Measurements from ENCODE around the gene MACO1.

The MACO1 gene

GRCh38 chr1:25541425-25541824 is 110.7 kb downstream of the MACO1 start:
- TF ChIP-seq CTCF (IDR thresholded peaks at IDR 0.05), result no peak
- H3K4me3 ChIP-seq, result no peak overlapping the region
- no peak for DNase-seq (ENCODE audit: low spot score)
- no peak overlapping the region for H3K27ac ChIP-seq

DNA sequence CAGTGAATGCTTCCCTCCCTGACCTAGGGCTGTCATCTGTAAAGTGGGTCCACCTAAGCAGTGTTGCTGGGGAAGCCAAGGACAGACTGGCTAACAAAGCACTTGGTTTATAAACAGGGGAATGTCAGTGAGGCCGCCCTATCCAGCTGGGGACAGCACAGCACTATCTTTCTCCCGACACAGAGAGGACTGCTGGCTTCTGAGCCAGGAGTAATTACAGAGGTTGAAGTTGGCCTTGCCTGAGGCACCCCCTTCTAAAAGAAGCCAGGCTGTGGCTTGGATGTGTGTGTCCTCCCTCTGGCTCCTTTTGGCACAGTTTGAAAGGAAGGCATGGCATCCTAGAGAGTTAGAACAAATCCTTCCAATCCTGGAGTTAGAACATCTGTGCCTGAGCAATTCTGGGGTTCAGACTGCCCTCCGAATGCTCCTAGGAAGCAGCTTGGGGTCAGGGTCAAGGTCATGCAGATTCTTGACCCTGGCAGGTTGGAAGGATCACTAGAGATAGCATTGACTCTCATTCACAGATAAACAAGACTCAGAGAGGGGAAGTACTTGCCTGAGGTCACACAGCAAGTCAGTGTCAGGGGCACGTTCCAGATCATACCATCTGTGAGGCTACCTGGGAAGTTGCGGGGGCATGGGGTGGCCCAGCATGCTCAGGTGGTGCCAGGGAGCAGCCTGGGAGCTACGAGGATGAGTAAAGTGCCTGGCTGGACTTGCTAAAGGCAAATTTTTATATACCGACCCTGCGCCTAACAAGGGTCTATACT is 111.4 kb downstream of the MACO1 start:
- H3K27ac ChIP-seq, result no peak overlapping the region
- no peak overlapping the region for H3K4me3 ChIP-seq
- no peak for TF ChIP-seq CTCF (IDR thresholded peaks at IDR 0.05)
- DNase-seq (ENCODE audit: low spot score), result no peak

DNA sequence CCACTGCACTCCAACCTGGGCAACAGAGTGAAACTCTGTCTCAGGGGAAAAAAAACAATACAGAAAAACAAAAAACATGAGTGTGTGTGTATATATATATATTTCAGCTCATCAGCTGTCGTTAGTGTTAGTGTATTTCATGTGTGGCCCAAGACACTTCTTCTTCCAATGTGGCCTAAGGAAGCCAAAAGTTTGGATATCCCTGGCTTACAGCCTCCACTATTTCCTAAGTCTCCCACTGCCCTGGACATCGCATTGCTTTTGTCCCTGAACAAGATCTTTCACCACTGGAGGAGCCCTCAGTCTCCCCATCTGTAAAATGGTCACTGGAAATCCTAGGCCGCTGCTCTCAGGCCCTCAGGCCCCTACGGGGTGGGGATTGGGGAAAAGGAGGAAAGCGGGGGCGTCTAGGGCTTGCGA is 112.3 kb downstream of the MACO1 start:
- TF ChIP-seq CTCF (IDR thresholded peaks at IDR 0.05), result no peak
- DNase-seq (ENCODE audit: low spot score), result no peak
- H3K27ac ChIP-seq, result peak overlapping the region; percentile 91 to 92
- peak overlapping the region; percentile 79 for H3K4me3 ChIP-seq

- Histone ChIP-seq H3K4me3 (peak within 1 kb of the TSS; percentile 79), H3K27ac (peak within 1 kb of the TSS; percentile 91 to 92)
- peak; percentile 80 for DNase-seq (ENCODE audit: low spot score)
- no peak for TF ChIP-seq CTCF (IDR thresholded peaks at IDR 0.05)
These were observed 112.9 kb downstream of the MACO1 start, which contains the start of gene LDLRAP1 for GRCh38 chr1:25543425-25544242. TSS of gene LDLRAP1 (plus strand) at chr1:25543606. CDS start at chr1:25543699, 93 bp downstream.

GRCh38 chr1:25544243-25544764 is 113.6 kb downstream of the MACO1 start:
- no peak for DNase-seq (ENCODE audit: low spot score)
- no peak for TF ChIP-seq CTCF (IDR thresholded peaks at IDR 0.05)
- Histone ChIP-seq H3K4me3 (peak overlapping the region; percentile 79), H3K27ac (peak overlapping the region; percentile 91 to 92)

GRCh38 chr1:25544819-25545218 is 114.1 kb downstream of the MACO1 start:
- Histone ChIP-seq H3K4me3 (peak overlapping the region; percentile 79), H3K27ac (peak overlapping the region; percentile 91 to 92)
- DNase-seq (ENCODE audit: low spot score), result peak; percentile 84
- TF ChIP-seq CTCF (IDR thresholded peaks at IDR 0.05), result no peak
